ENCODE data around the gene SARDH. TPM values are rescaled to one million over a fixed set of nuclear protein-coding genes. Genes with fewer than 3 reads are reported as not detected.

Gene SARDH
- polyA plus RNA-seq, 3 donors, result not detected

DNA sequence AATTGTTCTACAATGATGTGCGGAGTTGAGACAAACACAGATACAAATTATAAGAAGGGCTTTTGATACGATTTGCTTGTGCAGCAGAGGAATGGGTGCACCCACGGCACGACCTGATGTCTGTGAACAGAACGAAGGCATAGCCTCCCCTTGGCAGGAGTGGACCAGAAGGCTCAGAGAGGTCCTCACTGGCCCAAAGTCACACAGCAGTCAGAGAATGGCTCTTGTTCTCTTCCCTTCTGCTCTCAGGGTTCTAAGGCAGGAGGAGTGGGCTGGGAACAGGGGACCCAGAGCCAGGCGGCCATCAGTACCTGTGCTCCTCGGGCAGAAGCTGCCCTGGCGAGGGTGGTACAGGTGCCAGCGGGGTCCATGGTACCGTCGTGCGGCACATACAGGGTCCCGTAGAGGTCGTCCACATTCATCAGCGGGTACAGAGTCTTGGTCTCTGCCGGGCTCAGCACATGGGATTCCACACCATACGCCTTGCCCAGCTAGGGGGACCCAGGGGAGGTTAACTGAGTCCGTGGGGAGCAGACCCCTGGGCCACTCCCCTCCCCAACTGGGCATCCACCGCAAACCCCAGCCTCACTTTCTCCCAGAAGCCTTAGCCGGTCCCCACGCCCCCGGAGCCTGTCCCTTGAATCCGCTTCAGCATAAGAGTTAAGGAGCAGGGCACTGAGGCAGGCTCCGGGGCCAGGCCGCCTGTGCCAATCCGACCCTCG is 7.0 kb downstream of the SARDH start:
- H4K20me1 ChIP-seq (ENCODE audit: insufficient read depth, low read length), result no peaks in the 10 kb centered on the region
- H3K36me3 ChIP-seq (replicated peaks in 1 of 2; ENCODE audit: control insufficient read depth in 1 of 2, insufficient read depth in 2 of 2, low read length in 2 of 2), result no peaks in the 10 kb centered on the region
- H3K4me1 ChIP-seq (ENCODE audit: control insufficient read depth in 1 of 2, insufficient read depth in 2 of 2, low read length in 2 of 2), result no peaks in the 10 kb centered on the region
- intact Hi-C loops (cut with micrococcal nuclease), result no loop called here
- Mint-ChIP-seq H3K27me3 (ENCODE audit: low read depth in 3 of 3) (peaks cover 4 to 6% (median 4%) of the 10 kb centered on the region in 3 donors), H3K27ac (no peak overlapping the region), H3K9me3 (no peaks in the 10 kb centered on the region), H3K4me3 (no peak overlapping the region), H3K36me3 (no peaks in the 10 kb centered on the region), H3K4me1 (no peaks in the 10 kb centered on the region)
- H3K79me2 ChIP-seq (ENCODE audit: insufficient read depth, low read length), result no peaks in the 10 kb centered on the region
- H3K27me3 ChIP-seq (ENCODE audit: control insufficient read depth in 2 of 2, insufficient read depth in 2 of 2, low read length in 2 of 2), result no peaks in the 10 kb centered on the region
- no peak overlapping the region for H3K27ac ChIP-seq (ENCODE audit: low read depth in 1 of 2, low read length in 2 of 2)
- H3K4me3 ChIP-seq (replicated peaks in 1 of 3; ENCODE audit: low read depth in 2 of 3, low read length in 3 of 3), result no peak overlapping the region
- DNase-seq, result no peak
- WGBS (ENCODE audit: insufficient coverage), result 98% methylated on average over 22 of the region's 27 CpGs
- H3K9ac ChIP-seq (ENCODE audit: insufficient read depth, low read length, poor library complexity, severe bottlenecking), result no peak overlapping the region
- no peaks in the 10 kb centered on the region for H3K9me3 ChIP-seq (replicated peaks in 1 of 2; ENCODE audit: control insufficient read depth in 1 of 2, insufficient read depth in 1 of 2, low read length in 2 of 2)
- TF ChIP-seq, protein P1, sequence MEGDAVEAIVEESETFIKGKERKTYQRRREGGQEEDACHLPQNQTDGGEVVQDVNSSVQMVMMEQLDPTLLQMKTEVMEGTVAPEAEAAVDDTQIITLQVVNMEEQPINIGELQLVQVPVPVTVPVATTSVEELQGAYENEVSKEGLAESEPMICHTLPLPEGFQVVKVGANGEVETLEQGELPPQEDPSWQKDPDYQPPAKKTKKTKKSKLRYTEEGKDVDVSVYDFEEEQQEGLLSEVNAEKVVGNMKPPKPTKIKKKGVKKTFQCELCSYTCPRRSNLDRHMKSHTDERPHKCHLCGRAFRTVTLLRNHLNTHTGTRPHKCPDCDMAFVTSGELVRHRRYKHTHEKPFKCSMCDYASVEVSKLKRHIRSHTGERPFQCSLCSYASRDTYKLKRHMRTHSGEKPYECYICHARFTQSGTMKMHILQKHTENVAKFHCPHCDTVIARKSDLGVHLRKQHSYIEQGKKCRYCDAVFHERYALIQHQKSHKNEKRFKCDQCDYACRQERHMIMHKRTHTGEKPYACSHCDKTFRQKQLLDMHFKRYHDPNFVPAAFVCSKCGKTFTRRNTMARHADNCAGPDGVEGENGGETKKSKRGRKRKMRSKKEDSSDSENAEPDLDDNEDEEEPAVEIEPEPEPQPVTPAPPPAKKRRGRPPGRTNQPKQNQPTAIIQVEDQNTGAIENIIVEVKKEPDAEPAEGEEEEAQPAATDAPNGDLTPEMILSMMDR (IDR thresholded peaks at IDR 0.05), result no peak
- no peak overlapping the region for H2AFZ ChIP-seq (ENCODE audit: insufficient read depth, low read depth, low read length, poor library complexity, severe bottlenecking)
- H3K4me2 ChIP-seq (replicated peaks; ENCODE audit: extremely low read depth, low read length, poor library complexity, severe bottlenecking), result no peak overlapping the region

DNA sequence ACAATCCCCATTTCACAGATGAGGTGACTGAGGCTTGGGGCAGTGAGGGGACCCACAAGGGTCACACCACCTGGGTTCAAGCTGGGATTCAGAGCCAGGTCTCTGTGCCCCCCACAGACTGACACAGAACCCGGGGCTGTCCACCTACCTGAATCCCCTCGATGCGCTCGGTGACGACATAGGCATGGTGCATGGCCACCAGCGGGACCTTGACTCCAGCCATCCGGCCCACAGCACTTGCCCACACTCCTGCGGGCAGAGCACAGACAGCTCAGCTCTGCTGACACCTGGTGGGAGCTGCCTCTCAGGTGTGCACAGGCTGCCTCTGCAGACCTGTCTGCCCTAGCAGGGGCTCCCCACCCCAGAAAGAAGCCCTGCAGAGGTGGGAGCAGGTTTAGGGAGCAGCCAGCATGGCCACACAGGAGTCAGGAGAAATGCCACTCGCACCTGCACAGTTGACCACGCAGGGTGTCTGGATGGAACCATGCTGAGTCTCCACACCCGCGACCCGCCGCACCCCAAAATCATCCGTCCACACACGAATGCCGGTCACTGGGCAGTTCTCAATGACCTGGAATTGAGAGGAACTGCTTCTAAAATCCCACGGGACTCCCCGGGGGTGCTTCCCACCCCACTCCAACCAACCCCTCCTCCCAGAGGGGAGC is 8.4 kb downstream of the SARDH start:
- Mint-ChIP-seq H3K4me3 (no peak overlapping the region), H3K27ac (no peak overlapping the region), H3K27me3 (ENCODE audit: low read depth in 3 of 3) (peaks cover 2 to 6% (median 4%) of the 10 kb centered on the region in 3 donors), H3K36me3 (no peaks in the 10 kb centered on the region), H3K4me1 (no peaks in the 10 kb centered on the region), H3K9me3 (no peaks in the 10 kb centered on the region)
- TF ChIP-seq, protein P1 (IDR thresholded peaks at IDR 0.05), result no peak
- no peaks in the 10 kb centered on the region for H3K79me2 ChIP-seq (ENCODE audit: insufficient read depth, low read length)
- intact Hi-C loops (cut with micrococcal nuclease), result no loop called here
- no peak for DNase-seq
- H3K27me3 ChIP-seq (ENCODE audit: control insufficient read depth in 2 of 2, insufficient read depth in 2 of 2, low read length in 2 of 2), result no peaks in the 10 kb centered on the region
- no peak overlapping the region for H3K4me2 ChIP-seq (replicated peaks; ENCODE audit: extremely low read depth, low read length, poor library complexity, severe bottlenecking)
- no peaks in the 10 kb centered on the region for H3K9me3 ChIP-seq (replicated peaks in 1 of 2; ENCODE audit: control insufficient read depth in 1 of 2, insufficient read depth in 1 of 2, low read length in 2 of 2)
- 95% methylated on average over 19 of the region's 19 CpGs for WGBS (ENCODE audit: insufficient coverage)
- no peaks in the 10 kb centered on the region for H4K20me1 ChIP-seq (ENCODE audit: insufficient read depth, low read length)
- no peak overlapping the region for H3K9ac ChIP-seq (ENCODE audit: insufficient read depth, low read length, poor library complexity, severe bottlenecking)
- H3K4me3 ChIP-seq (replicated peaks in 1 of 3; ENCODE audit: low read depth in 2 of 3, low read length in 3 of 3), result no peak overlapping the region
- H3K36me3 ChIP-seq (replicated peaks in 1 of 2; ENCODE audit: control insufficient read depth in 1 of 2, insufficient read depth in 2 of 2, low read length in 2 of 2), result no peaks in the 10 kb centered on the region
- no peak overlapping the region for H2AFZ ChIP-seq (ENCODE audit: insufficient read depth, low read depth, low read length, poor library complexity, severe bottlenecking)
- H3K4me1 ChIP-seq (ENCODE audit: control insufficient read depth in 1 of 2, insufficient read depth in 2 of 2, low read length in 2 of 2), result no peaks in the 10 kb centered on the region
- H3K27ac ChIP-seq (ENCODE audit: low read depth in 1 of 2, low read length in 2 of 2), result no peak overlapping the region
